GM18870 (cell line): ENCODE results near the gene TPRG1.

Experiments
- ATAC-seq: cut with Tn5 transposase; IDR thresholded peaks from one replicate; pipeline ENCODE4 v1.9.1; 2021; ENCODE audit warnings: moderate library complexity; ENCODE audit not compliant: unreplicated experiment

Gene TPRG1

GRCh38 chr3:189349772-189350171 lies 178.0 kb downstream of the TPRG1 start:
- ATAC-seq, result no peak

- no peak for ATAC-seq
Observed at GRCh38 chr3:189353318-189353965, 181.7 kb downstream of the TPRG1 start.

- ATAC-seq, result no peak
Observed at GRCh38 chr3:189353988-189354889, 182.5 kb downstream of the TPRG1 start.

- no peak for ATAC-seq
Observed at GRCh38 chr3:189355115-189355480, 183.3 kb downstream of the TPRG1 start.

GRCh38 chr3:189355481-189356201 lies 183.9 kb downstream of the TPRG1 start:
- ATAC-seq, result no peak

- ATAC-seq, result no peak
Observed at GRCh38 chr3:189360291-189360690, 188.5 kb downstream of the TPRG1 start.

- ATAC-seq, result no peak
Observed at GRCh38 chr3:189361103-189361835, 189.5 kb downstream of the TPRG1 start.

- no peak for ATAC-seq
Observed at GRCh38 chr3:189363590-189364255, 192.0 kb downstream of the TPRG1 start.

- ATAC-seq, result no peak
Observed at GRCh38 chr3:189365609-189366564, 194.1 kb downstream of the TPRG1 start.

- ATAC-seq, result no peak
Observed at GRCh38 chr3:189368384-189368783, 196.6 kb downstream of the TPRG1 start.

- ATAC-seq, result no peak
Observed at GRCh38 chr3:189369636-189370035, 197.9 kb downstream of the TPRG1 start.

- no peak for ATAC-seq
Observed at GRCh38 chr3:189372243-189372642, 200.5 kb downstream of the TPRG1 start.
